Femur (tissue), 1 donor: ENCODE results near the gene AUTS2.

Experiments used
- DNase-seq: peaks from one replicate; pipeline ENCODE4 v3.0.0-alpha.2; 2017

Gene AUTS2

DNA sequence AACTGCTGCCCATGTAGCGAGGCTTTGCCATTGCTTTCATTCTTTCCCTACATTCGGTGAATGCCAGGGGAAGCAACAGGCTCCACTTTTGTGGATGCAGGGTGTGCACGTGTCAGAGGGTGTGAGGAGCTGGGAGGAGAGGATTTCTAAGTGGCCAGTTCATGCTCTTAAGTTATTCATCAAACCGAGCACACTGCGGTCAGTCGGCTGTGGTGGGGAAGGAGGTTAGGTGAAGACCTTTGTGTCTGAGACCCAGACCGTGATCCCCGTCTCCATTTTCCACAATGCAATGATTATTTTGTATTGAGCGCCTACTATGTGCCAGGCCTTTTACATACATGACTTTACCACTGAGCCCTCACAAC is 1095.0 kb downstream of the AUTS2 start:
- no peak for DNase-seq

DNA sequence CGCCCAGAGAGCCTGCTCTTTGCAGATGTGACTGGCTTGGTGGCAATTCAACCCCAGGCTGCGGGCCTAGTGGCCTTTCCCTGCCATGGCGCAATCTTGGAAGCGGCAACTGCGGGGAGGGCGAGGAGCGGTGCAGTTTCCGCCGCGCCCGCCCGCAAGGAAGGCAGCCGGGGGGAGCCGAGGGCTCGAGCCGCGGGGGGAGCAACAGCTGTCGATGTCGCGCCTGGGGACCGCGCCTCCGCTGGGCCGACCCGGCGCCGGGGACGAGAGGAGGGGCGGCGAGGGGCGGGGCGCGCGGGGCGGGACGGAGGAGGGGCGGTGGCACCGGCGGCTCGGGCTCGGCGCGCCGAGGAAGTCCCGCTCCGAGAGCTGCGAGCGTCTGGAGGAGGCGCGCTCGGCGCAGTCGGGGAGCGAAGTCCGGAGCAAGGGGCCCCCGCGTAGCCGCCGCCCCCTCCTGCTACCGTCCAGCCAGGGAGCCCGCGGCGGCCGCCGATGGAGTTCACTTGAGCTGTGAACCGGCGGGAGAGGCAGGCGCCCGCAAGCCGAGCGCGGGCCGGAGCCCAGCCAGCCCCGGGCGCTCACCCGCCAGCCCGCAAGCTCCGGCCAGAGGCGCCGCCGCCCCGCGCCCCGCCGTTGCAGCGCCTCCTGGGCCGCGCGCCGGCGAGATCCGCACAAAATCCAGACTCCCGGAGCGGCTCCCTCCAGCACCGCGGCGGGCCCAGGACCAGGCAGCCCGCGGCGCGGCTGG is 1095.6 kb downstream of the AUTS2 start:
- peak; percentile 88 for DNase-seq

- peak; percentile 53 for DNase-seq
These were observed 1096.2 kb downstream of the AUTS2 start for GRCh38 chr7:70694434-70694970.

- peak; percentile 55 for DNase-seq
These were observed 1096.9 kb downstream of the AUTS2 start for GRCh38 chr7:70694971-70695794.

- no peak for DNase-seq
These were observed 1097.5 kb downstream of the AUTS2 start for GRCh38 chr7:70695795-70696083.

GRCh38 chr7:70696201-70696754 is 1098.0 kb downstream of the AUTS2 start:
- DNase-seq: no peak

GRCh38 chr7:70698219-70698832 is 1100.1 kb downstream of the AUTS2 start:
- DNase-seq: peak; percentile 55

DNA sequence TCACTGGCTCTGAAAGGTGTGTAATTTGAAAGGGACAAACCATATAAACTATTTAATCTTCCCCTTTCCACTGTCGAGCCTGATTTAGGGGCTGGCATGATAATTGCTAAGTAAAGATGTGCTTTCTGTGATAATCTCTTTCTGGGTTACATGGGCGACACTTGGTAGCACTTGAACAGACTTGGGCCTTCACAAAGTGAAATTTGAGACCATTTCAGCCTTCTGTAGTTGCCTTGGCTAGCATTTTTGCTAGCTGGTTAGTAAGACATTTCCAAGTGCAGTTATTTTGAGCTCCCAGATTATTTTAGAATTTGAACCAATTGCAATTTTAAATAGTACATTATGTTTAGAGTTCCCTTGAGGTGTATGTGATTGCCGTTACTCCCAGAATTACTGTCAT is 1101.0 kb downstream of the AUTS2 start:
- no peak for DNase-seq

DNA sequence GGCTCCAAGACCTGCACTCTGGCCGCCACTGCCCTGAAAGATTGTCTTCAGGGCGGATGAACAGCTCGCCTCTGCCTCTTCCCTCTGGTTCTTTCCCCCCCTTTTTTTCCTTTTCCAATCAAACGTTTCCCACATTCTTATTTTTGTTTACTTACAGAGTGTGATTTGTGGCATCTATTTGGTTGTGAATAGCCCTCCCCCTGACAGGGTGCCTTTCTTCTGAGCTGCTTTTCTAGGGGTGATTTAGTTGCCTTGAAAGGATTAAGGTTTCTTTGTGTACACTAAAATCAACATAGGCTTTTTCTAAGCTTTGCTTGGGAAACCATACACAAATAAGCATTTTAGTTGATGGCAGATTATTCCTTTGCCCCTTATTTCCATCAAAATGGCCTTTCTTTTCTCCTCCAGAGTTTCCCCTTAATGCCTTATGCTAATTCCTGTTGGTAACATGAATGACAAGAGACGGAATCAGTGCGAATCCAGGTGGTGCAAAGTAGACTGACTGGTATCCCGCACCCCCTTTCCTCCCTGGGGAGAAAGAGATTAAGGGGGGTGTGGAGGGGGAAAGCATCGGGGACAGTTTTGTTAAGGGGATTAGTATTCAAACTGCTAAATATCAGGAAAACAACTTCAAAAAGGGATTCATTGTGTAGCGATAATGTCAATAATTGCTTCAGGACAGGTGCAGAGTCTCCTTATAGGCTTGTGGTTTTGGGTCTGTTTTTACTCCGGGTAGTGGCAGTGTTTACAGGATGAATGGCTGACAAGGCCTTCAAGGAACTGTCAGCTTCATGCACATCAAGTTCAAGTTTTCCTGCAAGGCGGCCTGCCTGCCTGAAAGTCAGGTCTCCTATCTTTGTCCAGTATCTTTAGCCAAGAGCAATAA is 1102.0 kb downstream of the AUTS2 start:
- no peak for DNase-seq

DNA sequence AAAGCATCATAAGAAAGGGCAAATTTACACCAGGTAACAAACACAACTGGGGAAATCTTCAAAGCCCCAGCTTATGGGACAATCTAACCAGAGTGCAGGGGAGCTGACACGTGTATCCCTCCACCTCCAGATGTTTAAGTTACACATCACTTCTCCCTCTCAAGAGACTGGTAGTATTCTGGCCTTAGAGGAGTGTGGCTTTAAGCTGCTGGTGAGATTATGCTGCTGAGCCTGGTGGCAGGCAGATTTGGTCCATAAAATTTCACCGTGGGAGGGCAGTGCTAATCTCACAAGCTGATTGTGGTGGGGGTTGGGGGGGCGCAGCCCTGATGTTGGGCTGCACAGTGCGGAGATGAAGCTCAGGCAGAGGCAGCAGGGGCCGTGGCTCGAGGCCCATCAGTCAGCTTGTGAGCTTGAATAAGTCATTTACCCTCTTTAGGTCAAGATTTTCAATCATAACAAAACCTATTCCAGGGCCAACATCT is 1102.7 kb downstream of the AUTS2 start:
- no peak for DNase-seq

- DNase-seq: no peak
These were observed 1103.2 kb downstream of the AUTS2 start for GRCh38 chr7:70701477-70701876.

- no peak for DNase-seq
These were observed 1103.7 kb downstream of the AUTS2 start for GRCh38 chr7:70701991-70702390.

GRCh38 chr7:70703785-70704184 is 1105.5 kb downstream of the AUTS2 start:
- no peak for DNase-seq

DNA sequence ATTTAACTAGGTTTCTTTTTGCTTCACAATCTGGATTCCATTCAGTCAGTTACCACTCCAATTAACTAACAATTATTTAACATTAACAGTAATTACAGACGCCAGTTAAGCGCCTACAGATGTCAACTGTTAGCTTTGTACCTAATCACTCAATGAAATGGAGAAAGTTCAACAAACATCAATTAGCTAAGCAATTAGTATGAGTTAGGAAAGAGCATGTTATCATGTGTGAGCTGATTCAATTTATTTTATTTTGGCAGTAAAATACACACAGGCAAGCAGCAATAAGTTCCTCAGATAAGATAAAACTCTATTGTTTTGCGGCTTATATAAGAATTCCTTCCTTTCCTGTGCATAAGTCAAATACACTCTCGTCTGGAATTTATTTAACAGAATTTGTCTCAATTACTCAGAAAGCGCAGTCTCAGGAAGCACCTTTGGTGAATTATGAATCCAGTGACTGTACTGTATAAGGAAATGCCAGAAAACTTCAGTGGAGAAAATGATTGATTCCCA is 1106.6 kb downstream of the AUTS2 start:
- no peak for DNase-seq

- no peak for DNase-seq
These were observed 1107.9 kb downstream of the AUTS2 start for GRCh38 chr7:70706204-70706603.

DNA sequence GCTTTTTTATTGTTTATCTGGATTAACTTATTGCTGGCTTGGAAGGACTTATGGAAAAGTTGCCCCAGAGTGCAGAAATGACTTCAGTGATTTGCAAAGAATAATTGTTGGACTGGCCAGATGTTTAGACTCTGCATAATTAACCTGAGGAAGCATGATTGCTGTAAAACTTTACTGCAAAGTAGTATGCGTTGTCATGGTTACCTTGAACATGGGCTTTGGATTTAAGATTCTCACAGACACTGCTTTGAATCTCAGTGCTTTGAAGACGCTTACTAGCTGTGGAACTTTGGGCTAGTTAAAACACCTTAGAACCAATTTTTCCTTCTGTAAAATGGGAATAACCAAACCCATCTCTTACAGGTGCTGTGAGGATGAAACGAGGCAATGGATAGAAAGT is 1108.4 kb downstream of the AUTS2 start:
- no peak for DNase-seq

DNA sequence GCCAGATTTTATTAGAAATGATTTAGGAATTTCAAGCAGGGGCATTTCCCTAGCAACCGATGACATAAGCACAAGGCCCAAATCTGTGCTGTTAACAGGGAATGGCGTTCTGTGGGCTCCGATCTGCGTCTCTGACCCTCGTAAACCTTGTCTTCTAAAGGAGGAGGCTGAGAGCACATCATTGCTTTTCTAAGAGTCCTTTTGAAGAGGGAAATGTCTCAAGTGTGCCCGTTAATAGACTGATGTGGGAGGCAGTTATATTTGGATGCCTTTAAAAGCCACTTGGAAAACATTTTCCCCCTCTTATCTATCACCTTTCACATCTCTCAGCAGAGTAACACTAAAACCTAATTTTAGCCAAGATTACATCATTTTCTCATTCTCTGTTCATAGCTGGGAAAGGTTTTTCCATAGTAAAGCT is 1109.6 kb downstream of the AUTS2 start:
- DNase-seq: no peak

DNA sequence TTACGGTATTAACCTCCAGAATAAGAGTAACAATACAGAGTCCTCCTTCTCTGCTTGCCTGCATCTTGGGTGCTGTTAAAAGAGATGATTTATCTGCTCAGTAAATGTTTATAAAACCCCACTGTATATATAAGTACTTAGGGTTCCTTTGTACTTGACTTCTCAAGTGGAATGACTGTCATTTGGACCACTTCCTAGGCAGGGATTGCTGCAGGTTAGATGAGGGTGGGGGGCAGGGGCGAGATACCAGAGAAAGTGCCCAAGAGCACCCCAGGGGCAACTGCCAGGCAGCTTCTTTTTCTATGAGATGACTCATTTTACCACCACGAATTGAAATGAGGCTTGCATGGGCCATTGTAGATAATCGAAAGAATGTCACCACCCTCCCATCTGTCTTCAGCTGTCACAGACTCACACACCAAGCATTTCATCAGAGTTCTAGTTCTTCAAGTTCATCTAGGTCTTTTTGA is 1111.8 kb downstream of the AUTS2 start:
- no peak for DNase-seq

- DNase-seq: no peak
These were observed 1112.4 kb downstream of the AUTS2 start for GRCh38 chr7:70710651-70711050.

DNA sequence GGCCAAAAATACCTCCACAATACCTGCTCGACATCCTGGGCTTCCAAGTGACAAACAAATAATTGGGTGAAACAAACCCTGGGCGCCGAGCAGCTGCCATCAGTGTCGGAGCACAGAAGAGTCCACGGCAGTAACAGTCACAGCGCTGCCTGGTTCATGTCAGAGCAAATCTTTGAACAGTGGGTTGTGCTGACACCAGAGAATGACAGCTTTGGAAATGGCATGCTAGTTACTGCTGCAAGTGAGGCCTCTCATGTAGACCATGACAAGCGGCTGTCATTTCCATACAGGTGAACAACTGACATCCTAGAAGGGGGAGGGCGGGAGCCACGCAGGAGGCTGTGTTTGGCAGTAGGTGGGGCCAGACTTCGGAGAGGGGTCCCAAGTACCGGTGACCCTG is 1113.2 kb downstream of the AUTS2 start:
- DNase-seq: no peak

DNA sequence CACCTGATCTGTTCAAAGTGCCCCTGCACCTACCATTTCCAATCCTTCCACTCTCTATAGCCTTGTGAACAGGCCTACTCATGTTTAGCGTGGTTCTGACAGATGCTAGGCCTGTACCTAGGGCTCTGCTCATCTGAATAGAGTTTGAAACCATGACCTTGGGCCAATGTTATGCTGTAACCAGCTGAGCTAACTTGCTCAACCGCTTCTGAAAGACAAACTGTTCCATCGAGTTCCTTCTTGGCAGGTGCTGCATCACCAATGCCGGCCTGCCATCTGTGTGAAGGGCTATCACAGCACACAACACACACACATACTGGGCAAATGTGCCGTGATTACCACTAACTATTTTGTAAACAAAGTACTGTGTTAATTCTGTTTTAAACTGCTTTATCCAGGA is 1114.7 kb downstream of the AUTS2 start:
- DNase-seq: no peak

GRCh38 chr7:70714506-70715038 is 1116.3 kb downstream of the AUTS2 start:
- DNase-seq: no peak
